ENCODE results near the gene SRSF10.
A peak's percentile ranks its signal among the peaks of the same experiment; 100 is the strongest.

SRSF10 gene

DNA sequence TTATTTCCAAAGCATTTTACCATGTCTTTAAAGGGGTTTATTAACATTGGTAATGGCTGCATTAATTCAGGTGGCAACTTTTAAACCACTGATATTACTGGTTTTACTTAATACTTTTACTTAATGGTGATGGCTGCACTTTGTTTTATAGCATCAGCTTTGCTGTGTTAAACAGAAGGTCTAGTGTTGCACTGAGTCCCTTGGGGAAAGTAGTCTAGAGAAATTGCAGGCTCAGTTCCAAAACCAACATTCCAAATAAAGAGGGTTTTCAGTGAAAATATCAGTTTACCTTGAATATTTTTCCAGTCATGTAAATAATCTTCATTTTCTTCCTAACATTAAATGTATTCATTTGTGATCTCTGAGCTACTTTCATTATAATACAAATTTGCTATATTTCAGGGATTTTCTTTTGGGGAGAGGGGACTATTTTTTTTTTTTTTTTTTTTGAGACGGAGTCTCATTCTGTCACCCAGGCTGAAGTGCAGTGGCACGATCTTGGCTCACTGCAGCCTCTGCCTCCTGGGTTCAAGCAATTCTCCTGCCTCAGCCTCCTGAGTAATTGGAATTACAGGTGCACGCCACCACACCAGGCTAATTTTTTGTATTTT is 28.6 kb upstream of the SRSF10 start:
- peak; percentile 55 for ATAC-seq
- peak; percentile 38; the same call in 1 of the 2 replicates for TF ChIP-seq ISL1 (CRISPR knock-in tag; IDR thresholded peaks at IDR 0.05)

GRCh38 chr1:24007079-24007478 is 27.0 kb upstream of the SRSF10 start:
- no peak for ATAC-seq
- TF ChIP-seq GLIS3 (CRISPR knock-in tag; IDR thresholded peaks at IDR 0.05) (no peak), ZNF565 (CRISPR knock-in tag; conservative IDR thresholded peaks at IDR 0.05; ENCODE audit: low read depth) (no peak), ESRRG (CRISPR knock-in tag; IDR thresholded peaks at IDR 0.05) (no peak), PATZ1 (CRISPR knock-in tag; IDR thresholded peaks at IDR 0.05; ENCODE audit: borderline replicate concordance) (no peak), BACH2 (CRISPR knock-in tag; IDR thresholded peaks at IDR 0.05; ENCODE audit: borderline replicate concordance) (no peak), ARNTL (CRISPR knock-in tag; IDR thresholded peaks at IDR 0.05; ENCODE audit: borderline replicate concordance, low read depth) (no peak), ISL1 (CRISPR knock-in tag; IDR thresholded peaks at IDR 0.05) (no peak), SNAI2 (CRISPR knock-in tag; IDR thresholded peaks at IDR 0.05) (no peak), RARB (CRISPR knock-in tag; IDR thresholded peaks at IDR 0.05) (no peak), CSRNP3 (CRISPR knock-in tag; IDR thresholded peaks at IDR 0.05) (no peak), ZFP3 (CRISPR knock-in tag; IDR thresholded peaks at IDR 0.05) (no peak), OSR1 (CRISPR knock-in tag; IDR thresholded peaks at IDR 0.05) (no peak), ZC3H10 (CRISPR knock-in tag; IDR thresholded peaks at IDR 0.05) (no peak), TCF4 (CRISPR knock-in tag; IDR thresholded peaks at IDR 0.05; ENCODE audit: borderline replicate concordance) (no peak), CSDC2 (CRISPR knock-in tag; IDR thresholded peaks at IDR 0.05) (no peak)
- TF ChIP-seq, protein P1, sequence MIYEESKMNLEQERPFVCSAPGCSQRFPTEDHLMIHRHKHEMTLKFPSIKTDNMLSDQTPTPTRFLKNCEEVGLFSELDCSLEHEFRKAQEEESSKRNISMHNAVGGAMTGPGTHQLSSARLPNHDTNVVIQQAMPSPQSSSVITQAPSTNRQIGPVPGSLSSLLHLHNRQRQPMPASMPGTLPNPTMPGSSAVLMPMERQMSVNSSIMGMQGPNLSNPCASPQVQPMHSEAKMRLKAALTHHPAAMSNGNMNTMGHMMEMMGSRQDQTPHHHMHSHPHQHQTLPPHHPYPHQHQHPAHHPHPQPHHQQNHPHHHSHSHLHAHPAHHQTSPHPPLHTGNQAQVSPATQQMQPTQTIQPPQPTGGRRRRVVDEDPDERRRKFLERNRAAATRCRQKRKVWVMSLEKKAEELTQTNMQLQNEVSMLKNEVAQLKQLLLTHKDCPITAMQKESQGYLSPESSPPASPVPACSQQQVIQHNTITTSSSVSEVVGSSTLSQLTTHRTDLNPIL (CRISPR knock-in tag; IDR thresholded peaks at IDR 0.05; ENCODE audit: low read depth): no peak

DNA sequence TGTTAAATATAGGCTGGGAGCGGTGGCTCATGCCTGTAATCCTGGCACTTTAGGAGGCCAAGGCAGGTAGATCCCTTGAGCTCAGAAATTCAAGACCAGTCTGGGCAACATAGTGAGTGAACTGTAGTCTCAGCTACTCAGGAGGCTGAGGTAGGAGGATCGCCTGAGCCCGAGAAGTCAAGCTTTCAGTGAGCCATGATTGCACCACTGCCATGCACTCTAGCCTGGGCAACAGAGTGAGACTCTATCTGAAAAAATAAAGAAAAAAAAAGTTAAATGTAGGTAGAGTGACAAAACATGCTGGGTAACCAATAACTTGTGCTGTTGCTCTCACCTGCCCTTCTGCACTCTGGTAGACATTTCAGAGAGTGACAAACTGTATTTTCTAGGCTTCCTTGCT is 25.0 kb upstream of the SRSF10 start:
- no peak for ATAC-seq
- TF ChIP-seq ZFP3 (CRISPR knock-in tag; IDR thresholded peaks at IDR 0.05) (no peak), PATZ1 (CRISPR knock-in tag; IDR thresholded peaks at IDR 0.05; ENCODE audit: borderline replicate concordance) (no peak), ZNF8 (CRISPR knock-in tag; IDR thresholded peaks at IDR 0.05) (no peak), TOX (CRISPR knock-in tag; IDR thresholded peaks at IDR 0.05; ENCODE audit: borderline replicate concordance) (no peak), ZC3H10 (CRISPR knock-in tag; IDR thresholded peaks at IDR 0.05) (no peak), ZNF70 (CRISPR knock-in tag; IDR thresholded peaks at IDR 0.05) (no peak)

DNA sequence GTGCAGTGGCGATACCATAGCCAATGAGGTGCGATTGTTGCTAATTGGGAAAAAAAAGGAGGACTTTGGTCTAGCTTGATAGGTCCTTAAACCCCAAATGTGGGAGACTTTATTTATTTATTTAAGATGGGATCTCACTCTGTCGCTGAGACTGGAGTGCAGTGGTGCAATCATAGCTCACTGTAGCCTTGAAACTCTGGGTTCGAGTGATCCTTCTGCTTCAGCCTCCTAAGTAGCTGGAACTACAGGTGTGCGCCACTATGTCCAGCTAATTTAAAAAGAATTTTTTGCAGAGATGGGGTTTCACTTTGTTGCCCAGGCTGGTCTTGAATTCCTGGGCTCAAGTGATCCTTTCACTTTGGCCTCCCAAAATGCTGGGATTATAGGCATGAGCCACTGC is 24.0 kb upstream of the SRSF10 start:
- TF ChIP-seq ESRRG (CRISPR knock-in tag; IDR thresholded peaks at IDR 0.05): no peak
- no peak for TF ChIP-seq ZFP30 (CRISPR knock-in tag; IDR thresholded peaks at IDR 0.05)
- no peak for TF ChIP-seq ZNF8 (CRISPR knock-in tag; IDR thresholded peaks at IDR 0.05)
- no peak for TF ChIP-seq TCF4 (CRISPR knock-in tag; IDR thresholded peaks at IDR 0.05; ENCODE audit: borderline replicate concordance)
- ATAC-seq: no peak

- TF ChIP-seq RARB (CRISPR knock-in tag; IDR thresholded peaks at IDR 0.05) (no peak), ISL1 (CRISPR knock-in tag; IDR thresholded peaks at IDR 0.05) (no peak), TCF4 (CRISPR knock-in tag; IDR thresholded peaks at IDR 0.05; ENCODE audit: borderline replicate concordance) (no peak), ESRRG (CRISPR knock-in tag; IDR thresholded peaks at IDR 0.05) (no peak), TOX (CRISPR knock-in tag; IDR thresholded peaks at IDR 0.05; ENCODE audit: borderline replicate concordance) (no peak), ZFP3 (CRISPR knock-in tag; IDR thresholded peaks at IDR 0.05) (no peak), SNAI2 (CRISPR knock-in tag; IDR thresholded peaks at IDR 0.05) (no peak), PATZ1 (CRISPR knock-in tag; IDR thresholded peaks at IDR 0.05; ENCODE audit: borderline replicate concordance) (no peak), ZNF8 (CRISPR knock-in tag; IDR thresholded peaks at IDR 0.05) (no peak), ARNTL (CRISPR knock-in tag; IDR thresholded peaks at IDR 0.05; ENCODE audit: borderline replicate concordance, low read depth) (no peak), ZFP30 (CRISPR knock-in tag; IDR thresholded peaks at IDR 0.05) (no peak), GLIS3 (CRISPR knock-in tag; IDR thresholded peaks at IDR 0.05) (no peak), ZNF565 (CRISPR knock-in tag; conservative IDR thresholded peaks at IDR 0.05; ENCODE audit: low read depth) (no peak)
- TF ChIP-seq, protein P2, sequence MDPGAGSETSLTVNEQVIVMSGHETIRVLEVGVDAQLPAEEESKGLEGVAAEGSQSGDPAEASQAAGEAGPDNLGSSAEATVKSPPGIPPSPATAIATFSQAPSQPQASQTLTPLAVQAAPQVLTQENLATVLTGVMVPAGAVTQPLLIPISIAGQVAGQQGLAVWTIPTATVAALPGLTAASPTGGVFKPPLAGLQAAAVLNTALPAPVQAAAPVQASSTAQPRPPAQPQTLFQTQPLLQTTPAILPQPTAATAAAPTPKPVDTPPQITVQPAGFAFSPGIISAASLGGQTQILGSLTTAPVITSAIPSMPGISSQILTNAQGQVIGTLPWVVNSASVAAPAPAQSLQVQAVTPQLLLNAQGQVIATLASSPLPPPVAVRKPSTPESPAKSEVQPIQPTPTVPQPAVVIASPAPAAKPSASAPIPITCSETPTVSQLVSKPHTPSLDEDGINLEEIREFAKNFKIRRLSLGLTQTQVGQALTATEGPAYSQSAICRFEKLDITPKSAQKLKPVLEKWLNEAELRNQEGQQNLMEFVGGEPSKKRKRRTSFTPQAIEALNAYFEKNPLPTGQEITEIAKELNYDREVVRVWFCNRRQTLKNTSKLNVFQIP (CRISPR knock-in tag; IDR thresholded peaks at IDR 0.05; ENCODE audit: borderline replicate concordance, low read depth): no peak
- ATAC-seq: peak; percentile 90
These were observed 23.3 kb upstream of the SRSF10 start for GRCh38 chr1:24003331-24003972.
